HT1080 (cell line): ENCODE results near the gene WDR73. TPM values are rescaled to one million over a fixed set of nuclear protein-coding genes. Genes with fewer than 3 reads are reported as not detected.

Source experiments
- DNase-seq: peaks from one replicate; pipeline ENCODE4 v3.0.0-alpha.2; 2015; ENCODE audit warnings: low read depth
- total RNA-seq: library from RNA; depleted of rRNA; stranded (reverse); fragments of >200 nt; shearing (Covaris generic); gene quantifications from 2 replicates; pipeline ENCODE4 v1.2.3, GENCODE V29; 2014

The WDR73 gene
- total RNA-seq, 1 experiment from 2014 or later: 29.1 TPM

GRCh38 chr15:84620626-84621025, 33.5 kb downstream of the WDR73 start:
- DNase-seq: no peak

DNA sequence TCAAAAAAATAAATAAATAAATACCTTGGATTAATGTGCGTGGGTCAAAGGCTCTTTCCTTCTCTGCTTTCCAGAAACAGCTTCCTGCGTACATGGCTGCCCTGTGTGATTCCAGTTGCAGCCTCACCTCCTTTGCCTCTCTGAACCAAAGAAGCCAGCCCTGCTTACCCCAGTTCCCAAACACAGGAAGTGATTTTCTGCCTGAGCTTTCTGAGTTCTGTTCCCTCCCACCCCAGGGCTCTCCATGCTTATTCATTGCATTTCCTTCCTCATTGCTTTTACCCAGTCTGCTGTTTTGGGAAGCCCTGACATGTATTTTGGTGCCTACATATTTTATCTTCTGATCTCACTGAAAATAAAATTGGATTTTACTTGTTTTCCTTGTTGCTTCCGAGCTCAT, 37.8 kb downstream of the WDR73 start:
- no peak for DNase-seq

DNA sequence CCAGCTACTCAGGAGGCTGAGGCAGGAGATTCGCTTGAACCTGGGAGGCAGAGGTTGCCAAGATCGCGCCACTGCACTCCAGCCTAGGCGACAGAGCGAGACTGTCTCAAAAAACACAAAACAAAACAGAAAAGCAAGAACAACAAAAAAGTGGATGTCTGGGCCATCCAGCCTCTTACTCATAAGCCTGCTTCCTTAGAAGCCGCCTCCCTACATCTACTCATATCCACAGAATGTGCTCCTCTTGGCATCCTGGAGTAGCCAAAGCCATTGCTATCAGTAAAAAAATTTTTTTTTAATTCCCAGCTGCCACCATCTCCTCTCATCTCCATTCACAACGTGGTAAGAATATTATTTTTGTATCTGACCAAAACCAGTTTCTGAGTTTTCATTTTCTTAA, 42.5 kb downstream of the WDR73 start:
- DNase-seq: no peak

GRCh38 chr15:84609818-84610525, 44.1 kb downstream of the WDR73 start:
- no peak for DNase-seq

GRCh38 chr15:84608707-84609284, 45.3 kb downstream of the WDR73 start:
- no peak for DNase-seq

DNA sequence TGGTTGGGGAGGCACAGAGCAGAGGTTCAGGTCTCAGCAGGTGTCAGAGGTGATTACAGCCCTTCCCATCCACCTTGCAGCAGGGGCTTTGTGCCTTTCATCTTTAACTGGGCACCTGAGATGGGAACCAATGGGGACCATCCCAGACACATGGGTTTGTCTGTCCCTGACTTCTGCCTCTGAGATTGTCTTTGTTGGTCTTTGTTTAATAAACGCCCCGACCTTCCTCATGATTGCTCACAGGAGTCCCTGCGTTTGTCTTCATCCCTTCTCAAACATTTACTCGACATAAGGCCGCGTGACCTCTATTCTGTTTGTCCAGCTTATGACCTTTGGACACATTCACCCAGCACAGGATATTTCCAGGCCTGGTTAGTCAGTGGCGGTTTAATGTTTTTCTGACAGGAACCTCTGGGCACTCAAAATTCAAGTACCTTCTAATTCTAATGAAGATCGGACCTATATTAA, 47.4 kb downstream of the WDR73 start:
- DNase-seq: no peak

DNA sequence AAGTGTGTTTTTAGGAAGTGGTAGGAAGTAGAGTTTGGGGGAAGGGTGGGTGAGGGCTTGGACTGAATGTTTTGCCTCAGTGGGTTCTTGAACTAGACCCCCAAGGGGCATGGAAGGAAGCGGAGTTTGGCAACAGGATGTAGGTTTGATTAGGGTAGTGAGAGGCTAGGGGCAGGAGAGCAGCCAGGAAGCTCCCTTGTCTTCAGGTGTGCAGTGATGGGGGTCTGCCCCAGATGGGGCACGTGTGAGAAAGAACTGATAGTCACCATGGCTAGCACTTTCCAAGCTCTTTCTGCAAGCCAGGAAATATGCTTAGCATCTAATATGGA, 48.6 kb downstream of the WDR73 start:
- no peak for DNase-seq

DNA sequence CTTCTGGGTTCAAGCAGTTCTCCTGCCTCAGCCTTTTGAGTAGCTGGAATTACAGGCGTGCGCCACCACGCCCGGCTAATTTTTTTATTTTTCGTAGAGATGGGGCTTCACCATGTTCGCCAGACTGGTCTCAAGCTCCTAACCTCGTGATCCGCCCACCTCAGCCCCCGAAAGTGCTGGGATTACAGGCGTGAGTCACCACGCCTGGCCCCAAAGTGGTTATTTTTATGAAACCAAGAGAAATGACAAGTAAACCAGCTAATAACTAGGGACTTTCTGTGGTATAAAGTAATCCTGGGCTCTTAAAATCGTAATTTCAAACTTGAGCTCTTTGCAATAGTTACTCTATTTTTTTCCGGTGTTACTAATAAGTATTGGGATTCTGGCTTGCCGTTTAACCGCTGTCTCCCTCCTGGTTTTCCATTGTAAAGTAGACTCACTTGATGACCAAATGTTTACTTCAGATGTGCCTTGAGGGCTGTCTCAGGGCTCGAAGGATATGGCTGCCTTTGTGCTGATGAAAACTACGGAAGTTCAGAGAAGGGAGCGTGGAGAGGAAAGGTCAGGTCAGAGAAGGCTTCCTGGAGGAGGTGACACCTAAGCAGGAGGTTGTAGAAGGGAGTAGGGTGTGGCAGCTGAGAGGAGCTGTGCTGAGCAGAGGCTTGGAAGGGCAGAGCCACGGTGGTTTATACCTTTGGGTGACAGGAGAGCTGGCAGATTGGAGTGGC, 49.1 kb downstream of the WDR73 start:
- no peak for DNase-seq

GRCh38 chr15:84603630-84604379, 50.3 kb downstream of the WDR73 start:
- DNase-seq: no peak

- DNase-seq: no peak
These were observed 52.6 kb downstream of the WDR73 start for GRCh38 chr15:84601555-84601838.

GRCh38 chr15:84600687-84601554, 53.2 kb downstream of the WDR73 start, which contains the start of gene ZSCAN2:
TSS of gene ZSCAN2 (plus strand) at chr15:84601009. CDS start at chr15:84603928, 2,919 bp downstream.
- peak; percentile 95 for DNase-seq

- peak; percentile 88 for DNase-seq
These were observed 53.8 kb downstream of the WDR73 start for GRCh38 chr15:84600331-84600686.

GRCh38 chr15:84599906-84600305, 54.2 kb downstream of the WDR73 start:
- DNase-seq: no peak

- peak; percentile 51 for DNase-seq
These were observed 55.1 kb downstream of the WDR73 start for GRCh38 chr15:84598993-84599392.

- DNase-seq: peak; percentile 41
These were observed 55.8 kb downstream of the WDR73 start for GRCh38 chr15:84598250-84598649.

- DNase-seq: no peak
These were observed 56.8 kb downstream of the WDR73 start for GRCh38 chr15:84597296-84597695.

- no peak for DNase-seq
These were observed 58.4 kb downstream of the WDR73 start for GRCh38 chr15:84595660-84596059.

DNA sequence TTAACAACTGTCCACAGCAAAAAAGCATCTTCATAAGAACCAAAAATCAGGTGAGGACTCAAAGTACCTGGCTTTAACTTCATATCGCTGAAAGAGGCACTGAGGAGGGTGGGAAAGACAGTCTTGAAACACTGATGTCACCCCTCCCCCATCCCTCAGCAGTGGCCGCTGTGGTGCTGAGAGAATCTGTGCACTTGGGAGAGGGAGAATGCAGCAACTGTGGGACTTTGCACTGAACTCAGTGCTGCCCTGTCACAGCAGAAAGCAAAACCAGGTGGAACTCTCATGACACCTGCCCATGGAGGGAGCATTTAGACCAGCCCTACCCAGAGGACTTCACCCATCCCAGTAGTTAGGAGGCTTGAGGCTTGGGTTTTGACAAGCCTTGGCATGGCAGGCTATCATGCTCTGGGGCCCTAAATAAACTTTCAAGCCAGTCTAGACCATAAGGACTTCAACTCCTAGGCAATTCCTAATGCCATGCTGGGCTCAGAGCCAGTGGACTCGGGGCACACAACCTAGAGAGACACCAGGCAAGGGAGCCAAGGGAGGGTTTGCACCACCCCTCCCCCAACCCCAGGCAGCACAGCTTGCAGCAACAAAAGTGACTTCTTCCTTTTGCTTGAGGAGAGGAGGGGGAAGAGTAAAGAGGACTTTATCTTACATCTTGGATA, 59.3 kb downstream of the WDR73 start:
- DNase-seq: no peak

DNA sequence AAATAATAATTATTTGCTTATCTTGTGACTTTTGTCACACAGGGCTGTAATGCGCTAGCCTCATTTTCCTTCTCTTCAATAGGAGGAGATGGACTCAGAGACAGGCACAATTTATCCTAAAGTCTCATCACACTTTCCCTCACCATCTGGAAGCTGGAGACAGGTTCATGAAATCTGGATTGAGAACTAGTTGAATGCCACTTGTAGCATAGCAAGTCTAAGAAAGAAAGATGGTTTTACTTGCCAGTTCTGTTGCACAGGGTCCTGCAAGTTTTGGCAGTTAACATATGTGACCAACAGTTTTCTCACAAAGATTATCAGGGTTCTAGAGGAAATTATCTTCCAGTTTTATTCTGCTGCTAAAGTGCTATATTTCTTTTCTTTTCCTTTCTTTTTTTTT, 62.3 kb downstream of the WDR73 start:
- DNase-seq: no peak

DNA sequence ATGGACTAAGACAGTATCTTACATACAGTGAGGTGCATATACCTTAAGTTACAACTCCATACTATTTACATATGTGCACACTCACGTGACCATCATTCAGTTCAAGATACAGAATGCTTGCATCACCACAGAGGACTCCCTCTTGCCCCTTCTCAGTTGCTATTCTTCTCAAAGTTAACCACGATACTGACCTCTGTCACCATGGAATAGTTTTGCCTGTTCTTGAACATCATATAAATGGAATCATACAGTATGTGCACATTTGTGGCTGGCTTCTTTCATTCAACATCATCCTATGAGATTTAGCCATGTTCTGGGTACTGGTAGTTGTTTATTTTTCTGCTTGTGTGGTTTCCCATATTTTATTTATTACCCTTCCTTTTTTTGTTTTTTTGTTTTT, 63.7 kb downstream of the WDR73 start:
- no peak for DNase-seq
